K562 (cell line): ENCODE results near the gene PRR15. TPM values are rescaled to one million over a fixed set of nuclear protein-coding genes. Genes with fewer than 3 reads are reported as not detected.

Source experiments
- ATAC-seq: fragments of 200-7000 bp; cut with Tn5 transposase; 3 replicates; pipeline ENCODE4 v1.9.1; 2020; ENCODE audit warnings: moderate library complexity
- BruUV-seq: library from RNA; stranded (reverse); fragments of 400-500 nt; replicated peaks from 2 replicates; lab custom pipeline; 2021; lab: Mats Ljungman, UMichigan
- CTCF ChIA-PET: fragments of 300-600 bp; formaldehyde crosslinking; extraction: SDS; loops from one replicate; lab custom pipeline; 2021; ENCODE audit warnings: low intra/inter-chr PET ratio; lab: Yijun Ruan, JAX
- POLR2A ChIA-PET: fragments of 300-600, 350-650 bp; sonication (Branson Sonifier 250); formaldehyde crosslinking; extraction: SDS; loops from one replicate; lab custom pipeline; 2021; ENCODE audit warnings: antibody characterized with exemption, inconsistent platforms; lab: Yijun Ruan, JAX
- DNase-seq, 4 experiments: peaks; one replicate each; pipeline versions ENCODE4 v3.0.0 to v3.0.0-alpha.2; 2011 to 2018; ENCODE audit warnings: low spot score in 3 of 4, mixed read lengths in 3 of 4; ENCODE audit errors: extremely low read depth in 1 of 4
- FAIRE-seq: peaks from 2 replicates; lab custom pipeline; 2011; peaks lifted over from hg19 to GRCh38; lab: Jason Lieb, UNC
- H2AFZ ChIP-seq: 2 replicates; pipeline ENCODE4 v1.6.0; 2011; ENCODE audit warnings: low read depth, low read length, control low read depth, inconsistent platforms
- H3K27ac ChIP-seq: fragments of 200-600 bp; 3 replicates; pipeline ENCODE4 v1.8.0; 2011; ENCODE audit warnings: low read depth, mild to moderate bottlenecking, control low read depth, inconsistent platforms, low read length, moderate library complexity, mixed read lengths; ENCODE audit errors: extremely low read depth
- H3K27me3 ChIP-seq, 2 experiments: fragments of 300-600 bp in 1 of 2; 2 replicates in 1 of 2; 3 replicates in 1 of 2; pipeline versions ENCODE4 v1.6.0 to v1.8.0; 2011; ENCODE audit warnings: inconsistent platforms in 2 of 2, low read length in 2 of 2, mild to moderate bottlenecking in 1 of 2, mixed read lengths in 1 of 2, moderate library complexity in 1 of 2; ENCODE audit not compliant: control insufficient read depth in 2 of 2, insufficient read depth in 2 of 2
- H3K36me3 ChIP-seq: fragments of 300-600 bp; 3 replicates; pipeline ENCODE4 v1.8.0; 2011; ENCODE audit warnings: mild to moderate bottlenecking, low read length, inconsistent platforms; ENCODE audit not compliant: control insufficient read depth, insufficient read depth
- H3K4me1 ChIP-seq, 2 experiments: fragments of 200-600 bp in 1 of 2; replicated peaks in 1 of 2; 2 replicates in 1 of 2; 3 replicates in 1 of 2; pipeline versions ENCODE4 v1.5.1 to v1.8.0; 2011; ENCODE audit warnings: inconsistent platforms in 2 of 2, low read length in 2 of 2, mild to moderate bottlenecking in 1 of 2, mixed read lengths in 1 of 2, moderate library complexity in 1 of 2; ENCODE audit not compliant: control insufficient read depth in 2 of 2, insufficient read depth in 2 of 2
- H3K4me2 ChIP-seq: 2 replicates; pipeline ENCODE4 v1.6.1; 2011; ENCODE audit warnings: low read length, control low read depth, inconsistent platforms, mixed read lengths; ENCODE audit not compliant: insufficient read depth
- H3K4me3 ChIP-seq: fragments of 200-600 bp; sonication (generic), shearing (Covaris generic); 2 replicates; pipeline ENCODE4 v1.5.1; 2016; ENCODE audit warnings: control low read depth, inconsistent platforms
- H3K79me2 ChIP-seq: fragments of 200-600 bp; 3 replicates; pipeline ENCODE4 v1.8.0; 2011; ENCODE audit warnings: low read length, inconsistent platforms; ENCODE audit not compliant: control insufficient read depth, insufficient read depth
- H3K9ac ChIP-seq, 2 experiments: 2 replicates each; pipeline versions ENCODE4 v1.6.0 to v1.6.1; 2011; ENCODE audit warnings: low read depth in 2 of 2, low read length in 2 of 2, control low read depth in 1 of 2, inconsistent platforms in 1 of 2, mild to moderate bottlenecking in 1 of 2, mixed read lengths in 1 of 2; ENCODE audit not compliant: insufficient read depth in 1 of 2
- H3K9me1 ChIP-seq: one replicate; pipeline ENCODE4 v1.6.0; 2011; ENCODE audit warnings: inconsistent platforms, mild to moderate bottlenecking, low read length, moderate library complexity; ENCODE audit not compliant: control insufficient read depth, insufficient read depth
- H3K9me3 ChIP-seq: replicated peaks from 2 replicates; pipeline ENCODE4 v1.5.1; 2011; ENCODE audit warnings: low read depth, low read length, inconsistent platforms; ENCODE audit not compliant: control insufficient read depth, insufficient read depth
- H4K20me1 ChIP-seq: replicated peaks from 2 replicates; pipeline ENCODE4 v1.6.1; 2011; ENCODE audit warnings: low read length, inconsistent platforms, mixed read lengths; ENCODE audit not compliant: control insufficient read depth, insufficient read depth
- CBX1 ChIP-seq: sonication (generic); IDR thresholded peaks from 2 replicates; pipeline ENCODE4 v1.6.1; 2016; ENCODE audit warnings: antibody characterized with exemption, low read depth, mild to moderate bottlenecking
- CBX2 ChIP-seq: fragments of 200-600 bp; sonication (generic); IDR thresholded peaks from one replicate; pipeline ENCODE4 v1.6.1; 2012; ENCODE audit warnings: mild to moderate bottlenecking, low read length, inconsistent platforms; ENCODE audit not compliant: insufficient read depth, poor library complexity, severe bottlenecking
- CEBPG ChIP-seq, 3 experiments: fragments of 200-800 bp in 1 of 3; sonication (Bioruptor generic) in 1 of 3; sonication (generic) in 1 of 3; formaldehyde crosslinking in 1 of 3; IDR thresholded peaks in 2 of 3; conservative IDR thresholded peaks in 1 of 3; 2 replicates each; pipeline versions ENCODE4 v1.6.1 to v1.8.0; 2016 to 2022; ENCODE audit warnings: missing compliant biosample characterization in 2 of 3, missing genetic modification characterization in 2 of 3, mild to moderate bottlenecking in 1 of 3, missing genetic modification reagents in 1 of 3
- MECOM ChIP-seq: fragments of 250-450 bp; sonication (Bioruptor Pico); IDR thresholded peaks from 2 replicates; pipeline ENCODE4 v1.8.0; 2022; ENCODE audit warnings: inconsistent platforms
- MYBL2 ChIP-seq, 2 experiments: fragments of 450-650 bp in 1 of 2; sonication (generic) in 1 of 2; formaldehyde crosslinking in 1 of 2; IDR thresholded peaks; 2 replicates each; pipeline versions ENCODE4 v1.6.1 to v1.8.1; 2017 to 2022; ENCODE audit warnings: borderline replicate concordance in 1 of 2, inconsistent platforms in 1 of 2, low read depth in 1 of 2, mild to moderate bottlenecking in 1 of 2, missing genetic modification reagents in 1 of 2, moderate library complexity in 1 of 2
- NFIX ChIP-seq: fragments of 250-450 bp; sonication (Bioruptor Pico); IDR thresholded peaks from 2 replicates; pipeline ENCODE4 v1.4.0; 2020; ENCODE audit warnings: low read depth, mild to moderate bottlenecking, moderate library complexity
- NR2C1 ChIP-seq, 2 experiments: fragments of 450-650 bp; IDR thresholded peaks; 2 replicates each; pipeline ENCODE4 v1.6.1; 2017; ENCODE audit warnings: mild to moderate bottlenecking in 2 of 2, antibody characterized with exemption in 1 of 2, inconsistent platforms in 1 of 2, missing compliant biosample characterization in 1 of 2, missing genetic modification characterization in 1 of 2
- RBBP5 ChIP-seq: fragments of 200-600 bp; sonication (generic); IDR thresholded peaks from 2 replicates; pipeline ENCODE4 v1.6.1; 2012; ENCODE audit warnings: borderline replicate concordance, mild to moderate bottlenecking, low read length, control low read depth, inconsistent platforms; ENCODE audit not compliant: insufficient read depth, poor library complexity, severe bottlenecking
- SREBF2 ChIP-seq: sonication (generic); formaldehyde crosslinking; IDR thresholded peaks from 2 replicates; pipeline ENCODE4 v1.4.0; 2020; ENCODE audit warnings: mild to moderate bottlenecking, missing genetic modification reagents
- TAF1 ChIP-seq: IDR thresholded peaks from 2 replicates; pipeline ENCODE4 v1.6.1; 2011; ENCODE audit warnings: mild to moderate bottlenecking, low read length, moderate library complexity; ENCODE audit not compliant: insufficient read depth, control insufficient read depth, severe bottlenecking; ENCODE audit errors: extremely low read depth
- ZNF778 ChIP-seq: fragments of 450-650 bp; formaldehyde crosslinking; IDR thresholded peaks from 2 replicates; pipeline ENCODE4 v1.4.0; 2020; ENCODE audit warnings: mild to moderate bottlenecking, moderate library complexity
- in situ Hi-C: fragments of 300-500 bp; cut with MboI; formaldehyde crosslinking; loops from 4 replicates; pipeline ENCODE4 v1.15.0; 2018; ENCODE audit warnings: inconsistent platforms, mixed read lengths
- intact Hi-C: fragments of 100-400 bp; cut with micrococcal nuclease; formaldehyde crosslinking; loops from 2 replicates; pipeline ENCODE4 v1.14.2; 2022
- polyA plus RNA-seq, 8 experiments: library from polyadenylated mRNA; depleted of rRNA in 4 of 8; stranded (reverse) in 5 of 8; unstranded in 3 of 8; fragments of >200 nt; fragmentation: Nextera tagmentation in 2 of 8; fragmentation: Illumina TruSeq in 1 of 8; extraction: Ambion mirVana in 2 of 8; extraction: Trizol in 1 of 8; gene quantifications; 2 replicates each; pipeline versions ENCODE4 v1.2.1 to v1.2.3, GENCODE V29; 2011 to 2014; ENCODE audit warnings: inconsistent platforms in 1 of 8, missing spikeins in 1 of 8
- total RNA-seq, 7 experiments: library from RNA; depleted of rRNA in 6 of 7; stranded (reverse); fragments of >200 nt in 6 of 7; fragmentation: Illumina TruSeq in 2 of 7; extraction: Trizol in 2 of 7; gene quantifications; 2 replicates each; pipeline versions ENCODE4 v1.2.1 to v1.2.3, GENCODE V29; 2011 to 2021; ENCODE audit warnings: low replicate concordance in 1 of 7
- TF ChIP-seq, protein P1 (sequence below), 2 experiments: IDR thresholded peaks; 2 replicates each; pipeline ENCODE4 v1.6.1; 2012; ENCODE audit warnings: improper control_type of control experiment in 2 of 2, low read depth in 2 of 2, low read length in 2 of 2, borderline replicate concordance in 1 of 2

The PRR15 gene
- total and polyA plus RNA-seq, 9 of the 15 experiments (the other 6 are each of a cell fraction or from before 2014, with no cell fraction given): not detected

- ChIA-PET CTCF (no interaction called here), POLR2A (interaction anchor here (0.7 to 1.6 kb wide), 2 partner anchors 13 to 461 kb away, joined by 4 read pairs; no protein-coding TSS in a partner anchor)
- Histone ChIP-seq H3K4me3 (no peak overlapping the region), H3K79me2 (no peaks in the 10 kb centered on the region), H3K9me1 (no peaks in the 10 kb centered on the region), H3K4me1 (no peaks in the 10 kb centered on the region), H2AFZ (no peak overlapping the region), H3K4me2 (no peak overlapping the region), H3K36me3 (no peaks in the 10 kb centered on the region), H4K20me1 (no peaks in the 10 kb centered on the region), H3K27ac (no peak overlapping the region), H3K9me3 (no peaks in the 10 kb centered on the region), H3K9ac (no peak overlapping the region), H3K27me3 (no peaks in the 10 kb centered on the region; a peak in 1 of 5 replicates)
- TF ChIP-seq ZNF778: no peak
- no peak for TF ChIP-seq MECOM (CRISPR knock-in tag)
- no peak for TF ChIP-seq NFIX (CRISPR knock-in tag)
- no peak for TF ChIP-seq CEBPG (CRISPR knock-in tag; IDR thresholded peaks at IDR 0.05)
- TF ChIP-seq CEBPG (tag; conservative IDR thresholded peaks at IDR 0.05 in 1 of 2, IDR thresholded peaks at IDR 0.05 in 1 of 2): no peak
- TF ChIP-seq TAF1: no peak
- TF ChIP-seq, protein P1, sequence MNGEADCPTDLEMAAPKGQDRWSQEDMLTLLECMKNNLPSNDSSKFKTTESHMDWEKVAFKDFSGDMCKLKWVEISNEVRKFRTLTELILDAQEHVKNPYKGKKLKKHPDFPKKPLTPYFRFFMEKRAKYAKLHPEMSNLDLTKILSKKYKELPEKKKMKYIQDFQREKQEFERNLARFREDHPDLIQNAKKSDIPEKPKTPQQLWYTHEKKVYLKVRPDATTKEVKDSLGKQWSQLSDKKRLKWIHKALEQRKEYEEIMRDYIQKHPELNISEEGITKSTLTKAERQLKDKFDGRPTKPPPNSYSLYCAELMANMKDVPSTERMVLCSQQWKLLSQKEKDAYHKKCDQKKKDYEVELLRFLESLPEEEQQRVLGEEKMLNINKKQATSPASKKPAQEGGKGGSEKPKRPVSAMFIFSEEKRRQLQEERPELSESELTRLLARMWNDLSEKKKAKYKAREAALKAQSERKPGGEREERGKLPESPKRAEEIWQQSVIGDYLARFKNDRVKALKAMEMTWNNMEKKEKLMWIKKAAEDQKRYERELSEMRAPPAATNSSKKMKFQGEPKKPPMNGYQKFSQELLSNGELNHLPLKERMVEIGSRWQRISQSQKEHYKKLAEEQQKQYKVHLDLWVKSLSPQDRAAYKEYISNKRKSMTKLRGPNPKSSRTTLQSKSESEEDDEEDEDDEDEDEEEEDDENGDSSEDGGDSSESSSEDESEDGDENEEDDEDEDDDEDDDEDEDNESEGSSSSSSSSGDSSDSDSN (IDR thresholded peaks at IDR 0.05; ENCODE audit: borderline replicate concordance in 1 of 2, low read depth in 2 of 2, low read length in 2 of 2): no peak
- no peak for TF ChIP-seq NR2C1 (IDR thresholded peaks at IDR 0.05)
- no peak for TF ChIP-seq NR2C1 (tag; IDR thresholded peaks at IDR 0.05)
- no peak for TF ChIP-seq CBX1
- no peak for TF ChIP-seq MYBL2 (IDR thresholded peaks at IDR 0.05; ENCODE audit: low read depth)
- TF ChIP-seq MYBL2 (CRISPR knock-in tag; IDR thresholded peaks at IDR 0.05; ENCODE audit: borderline replicate concordance): no peak
- no peak for TF ChIP-seq RBBP5
- TF ChIP-seq CBX2: no peak
- no peak for TF ChIP-seq SREBF2 (CRISPR knock-in tag)
- BruUV-seq: no TSS peak
- in situ Hi-C loops (no loop called here), intact Hi-C loops (no loop called here)
- no peak for FAIRE-seq
- no peak for ATAC-seq
- DNase-seq: no peak
Measured at GRCh38 chr7:29593459-29593858, 29.8 kb downstream of the PRR15 start.
